ENCODE measurements around the gene VILL.
A peak's percentile ranks its signal among the peaks of the same experiment; 100 is the strongest.

Gene VILL

DNA sequence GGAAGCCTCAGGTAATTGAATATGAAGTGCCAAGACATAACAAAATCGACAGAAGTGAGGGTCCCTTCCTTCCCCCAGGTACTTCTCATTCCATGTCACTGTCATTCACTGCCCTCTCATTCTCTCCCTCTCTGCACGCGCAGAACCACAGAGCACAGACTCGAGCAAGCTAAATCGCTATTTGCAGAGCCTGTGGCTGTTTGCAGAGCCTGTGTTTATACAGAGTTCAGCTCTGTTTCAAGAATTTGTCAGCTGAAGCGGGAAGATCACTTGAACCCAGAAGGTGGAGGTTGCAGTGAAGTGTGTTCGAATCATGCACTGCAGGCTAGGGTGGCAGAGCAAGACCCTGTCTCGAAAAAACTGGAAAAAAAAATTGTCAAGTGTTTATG lies 2.5 kb downstream of the VILL start:
- H3K27me3 Mint-ChIP-seq (ENCODE audit: low read depth, poor library complexity): peaks cover 38% of the 10 kb centered on the region
- peaks cover 16% of the 10 kb centered on the region for H3K36me3 Mint-ChIP-seq (ENCODE audit: low read depth)
- TF ChIP-seq, protein P1, sequence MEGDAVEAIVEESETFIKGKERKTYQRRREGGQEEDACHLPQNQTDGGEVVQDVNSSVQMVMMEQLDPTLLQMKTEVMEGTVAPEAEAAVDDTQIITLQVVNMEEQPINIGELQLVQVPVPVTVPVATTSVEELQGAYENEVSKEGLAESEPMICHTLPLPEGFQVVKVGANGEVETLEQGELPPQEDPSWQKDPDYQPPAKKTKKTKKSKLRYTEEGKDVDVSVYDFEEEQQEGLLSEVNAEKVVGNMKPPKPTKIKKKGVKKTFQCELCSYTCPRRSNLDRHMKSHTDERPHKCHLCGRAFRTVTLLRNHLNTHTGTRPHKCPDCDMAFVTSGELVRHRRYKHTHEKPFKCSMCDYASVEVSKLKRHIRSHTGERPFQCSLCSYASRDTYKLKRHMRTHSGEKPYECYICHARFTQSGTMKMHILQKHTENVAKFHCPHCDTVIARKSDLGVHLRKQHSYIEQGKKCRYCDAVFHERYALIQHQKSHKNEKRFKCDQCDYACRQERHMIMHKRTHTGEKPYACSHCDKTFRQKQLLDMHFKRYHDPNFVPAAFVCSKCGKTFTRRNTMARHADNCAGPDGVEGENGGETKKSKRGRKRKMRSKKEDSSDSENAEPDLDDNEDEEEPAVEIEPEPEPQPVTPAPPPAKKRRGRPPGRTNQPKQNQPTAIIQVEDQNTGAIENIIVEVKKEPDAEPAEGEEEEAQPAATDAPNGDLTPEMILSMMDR (IDR thresholded peaks at IDR 0.05): no peak
- H3K4me3 Mint-ChIP-seq: peak overlapping the region; percentile 84
- peaks cover 42% of the 10 kb centered on the region for H3K4me1 Mint-ChIP-seq
- no peak for DNase-seq
- H3K9me3 Mint-ChIP-seq: no peaks in the 10 kb centered on the region
- peak overlapping the region; percentile 52 for H3K27ac Mint-ChIP-seq

DNA sequence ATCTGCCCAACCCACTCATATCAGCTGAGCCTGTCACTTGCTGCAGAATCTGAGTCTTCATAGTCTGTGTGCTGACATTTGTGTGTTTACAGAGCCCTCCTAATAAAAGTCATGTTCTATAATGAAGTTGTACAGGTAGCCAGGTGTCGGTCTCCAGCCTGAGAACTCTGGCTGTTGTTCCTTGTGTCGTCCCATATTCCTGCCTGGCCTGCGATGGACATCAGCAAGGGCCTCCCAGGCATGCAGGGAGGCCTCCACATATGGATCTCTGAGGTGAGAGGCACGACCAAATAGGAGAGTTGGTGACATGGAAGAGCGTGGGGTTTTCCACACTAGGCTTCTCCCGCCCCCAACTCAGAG lies 2.9 kb downstream of the VILL start:
- DNase-seq: no peak
- Mint-ChIP-seq H3K36me3 (ENCODE audit: low read depth) (peaks cover 16% of the 10 kb centered on the region), H3K4me3 (peak overlapping the region; percentile 84), H3K27ac (no peak overlapping the region), H3K27me3 (ENCODE audit: low read depth, poor library complexity) (peaks cover 38% of the 10 kb centered on the region), H3K9me3 (no peaks in the 10 kb centered on the region), H3K4me1 (peaks cover 40% of the 10 kb centered on the region)
- TF ChIP-seq, protein P1 (IDR thresholded peaks at IDR 0.05): no peak

DNA sequence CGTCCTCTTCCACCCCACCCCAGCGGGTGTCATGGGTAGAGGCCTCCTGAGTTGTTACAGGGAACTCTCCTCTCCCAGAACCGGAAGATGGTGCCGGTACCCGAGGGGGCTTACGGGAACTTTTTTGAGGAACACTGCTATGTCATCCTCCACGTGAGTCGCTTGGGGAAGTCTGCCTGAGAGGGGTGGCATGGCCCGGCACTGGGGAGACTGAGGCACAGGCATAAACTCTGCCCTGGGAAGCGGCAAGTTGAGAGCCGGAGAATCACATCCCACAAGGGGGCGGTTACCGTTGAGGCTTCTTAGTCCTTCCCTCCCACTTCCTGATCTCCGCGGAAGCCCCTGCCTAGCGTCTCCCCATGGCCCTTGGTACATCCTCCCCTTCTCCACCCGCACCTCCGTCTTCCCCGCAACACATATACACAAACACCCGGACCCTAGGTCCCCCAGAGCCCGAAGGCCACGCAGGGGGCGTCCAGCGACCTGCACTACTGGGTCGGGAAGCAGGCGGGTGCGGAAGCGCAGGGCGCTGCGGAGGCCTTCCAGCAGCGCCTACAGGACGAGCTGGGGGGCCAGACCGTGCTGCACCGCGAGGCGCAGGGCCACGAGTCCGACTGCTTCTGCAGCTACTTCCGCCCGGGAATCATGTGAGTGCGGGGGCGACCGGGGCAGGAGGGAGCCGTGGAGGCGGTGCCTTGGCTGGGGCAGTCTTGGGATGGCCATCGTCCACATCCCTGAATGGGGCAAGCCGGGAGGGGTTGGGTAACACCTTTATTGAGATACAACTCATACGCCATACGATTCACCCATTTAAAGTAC lies 3.4 kb downstream of the VILL start:
- no peaks in the 10 kb centered on the region for H3K9me3 Mint-ChIP-seq
- TF ChIP-seq, protein P1 (IDR thresholded peaks at IDR 0.05): no peak
- H3K27me3 Mint-ChIP-seq (ENCODE audit: low read depth, poor library complexity): peaks cover 38% of the 10 kb centered on the region
- peak overlapping the region; percentile 90 for H3K27ac Mint-ChIP-seq
- peaks cover 43% of the 10 kb centered on the region for H3K4me1 Mint-ChIP-seq
- DNase-seq: peak; percentile 52
- peak overlapping the region; percentile 84 for H3K4me3 Mint-ChIP-seq
- peaks cover 16% of the 10 kb centered on the region for H3K36me3 Mint-ChIP-seq (ENCODE audit: low read depth)

DNA sequence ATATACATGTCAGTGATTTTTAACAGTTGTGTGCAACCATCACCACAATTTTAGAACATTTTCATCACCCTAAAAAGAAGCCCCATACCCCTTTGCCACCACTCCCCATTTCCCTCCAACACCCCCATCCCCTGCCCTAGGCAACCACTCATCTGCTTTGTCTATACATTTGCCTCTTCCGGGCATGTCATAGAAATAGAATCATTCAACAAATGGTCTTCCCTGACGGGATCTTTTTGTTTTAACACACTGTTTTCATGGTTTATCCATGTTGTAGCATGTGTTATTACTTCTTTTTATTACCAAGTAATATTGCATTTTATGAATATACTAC lies 4.0 kb downstream of the VILL start:
- no peaks in the 10 kb centered on the region for H3K9me3 Mint-ChIP-seq
- peaks cover 43% of the 10 kb centered on the region for H3K4me1 Mint-ChIP-seq
- H3K36me3 Mint-ChIP-seq (ENCODE audit: low read depth): peaks cover 19% of the 10 kb centered on the region
- no peak overlapping the region for H3K27ac Mint-ChIP-seq
- H3K27me3 Mint-ChIP-seq (ENCODE audit: low read depth, poor library complexity): peaks cover 41% of the 10 kb centered on the region
- no peak for DNase-seq
- peak overlapping the region; percentile 84 for H3K4me3 Mint-ChIP-seq
- TF ChIP-seq, protein P1 (IDR thresholded peaks at IDR 0.05): no peak

DNA sequence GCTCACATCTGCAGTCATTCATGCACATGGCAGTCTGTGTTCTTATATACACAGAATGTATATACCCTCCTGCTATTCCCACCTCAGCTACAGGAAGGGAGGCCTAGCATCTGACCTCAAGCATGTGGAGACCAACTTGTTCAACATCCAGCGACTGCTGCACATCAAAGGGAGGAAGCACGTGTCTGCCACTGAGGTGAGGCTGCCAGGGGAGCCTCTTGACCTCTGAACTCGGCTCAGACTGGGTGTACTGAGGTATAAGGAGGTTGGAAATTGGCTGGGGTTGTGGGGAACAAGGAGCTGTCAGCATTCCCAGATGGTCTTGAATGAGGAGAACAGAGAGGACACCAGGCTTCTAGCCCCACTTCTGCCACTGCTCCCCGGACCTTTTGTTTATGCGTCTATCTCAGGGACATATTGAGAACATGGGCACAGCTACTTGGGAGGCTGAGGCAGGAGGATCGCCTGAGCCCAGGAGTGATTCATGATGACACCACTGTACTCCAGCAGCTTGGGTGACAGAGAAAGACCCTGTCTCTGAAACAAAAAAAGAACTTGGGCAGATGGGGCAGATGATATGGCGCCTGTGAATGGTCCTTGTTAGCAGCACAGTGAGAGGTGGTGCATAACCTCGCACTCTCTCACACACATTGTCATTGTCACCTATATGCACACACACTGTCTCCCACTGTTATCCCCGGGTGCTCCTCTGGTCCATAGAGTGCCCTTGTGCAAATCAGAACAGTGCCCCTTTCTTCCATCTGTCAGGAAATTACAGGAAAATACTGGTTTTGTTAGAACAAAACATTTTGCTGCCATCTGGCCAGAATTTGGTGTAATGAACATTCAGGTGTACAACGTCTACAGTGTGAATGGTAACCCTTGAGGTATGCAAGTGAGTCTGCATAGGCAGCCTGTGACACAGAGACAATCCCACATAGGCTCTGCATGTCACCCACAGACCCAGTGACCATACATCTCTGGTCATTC lies 5.4 kb downstream of the VILL start:
- Mint-ChIP-seq H3K4me3 (no peak overlapping the region), H3K27me3 (ENCODE audit: low read depth, poor library complexity) (peaks cover 34% of the 10 kb centered on the region), H3K27ac (no peak overlapping the region), H3K36me3 (ENCODE audit: low read depth) (peaks cover 21% of the 10 kb centered on the region), H3K4me1 (peaks cover 53% of the 10 kb centered on the region), H3K9me3 (no peaks in the 10 kb centered on the region)
- TF ChIP-seq, protein P1 (IDR thresholded peaks at IDR 0.05): no peak
- no peak for DNase-seq
